ENCODE results near the gene GRK4.

GRCh38 chr4:2994917-2995316 lies 31.5 kb downstream of the GRK4 start:
- TF ChIP-seq CTCF (IDR thresholded peaks at IDR 0.05) (no peak), POLR2A (IDR thresholded peaks at IDR 0.05) (no peak)
